HG03039 (cell line): ENCODE measurements around the gene PLEKHA1.

Source experiments
- ATAC-seq: cut with Tn5 transposase; IDR thresholded peaks from one replicate; pipeline ENCODE4 v1.9.1; 2021; ENCODE audit warnings: mild to moderate bottlenecking, moderate library complexity; ENCODE audit not compliant: unreplicated experiment

Gene PLEKHA1

GRCh38 chr10:122375679-122376160 is 1.2 kb downstream of the PLEKHA1 start:
- ATAC-seq: no peak

GRCh38 chr10:122376364-122376961 is 2.0 kb downstream of the PLEKHA1 start:
- no peak for ATAC-seq

GRCh38 chr10:122379041-122379440 is 4.5 kb downstream of the PLEKHA1 start:
- ATAC-seq: no peak

- ATAC-seq: no peak
These were observed 5.0 kb downstream of the PLEKHA1 start for GRCh38 chr10:122379537-122379936.

- no peak for ATAC-seq
These were observed 6.2 kb downstream of the PLEKHA1 start for GRCh38 chr10:122380703-122381102.

GRCh38 chr10:122381680-122382079 is 7.2 kb downstream of the PLEKHA1 start:
- no peak for ATAC-seq

- no peak for ATAC-seq
These were observed 12.0 kb downstream of the PLEKHA1 start for GRCh38 chr10:122386514-122386913.

- no peak for ATAC-seq
These were observed 13.1 kb downstream of the PLEKHA1 start for GRCh38 chr10:122387572-122387971.

- ATAC-seq: no peak
These were observed 13.9 kb downstream of the PLEKHA1 start for GRCh38 chr10:122388287-122388997.

- ATAC-seq: no peak
These were observed 15.8 kb downstream of the PLEKHA1 start for GRCh38 chr10:122390271-122390670.

GRCh38 chr10:122390679-122391078 is 16.2 kb downstream of the PLEKHA1 start:
- ATAC-seq: no peak

- no peak for ATAC-seq
These were observed 17.4 kb downstream of the PLEKHA1 start for GRCh38 chr10:122391875-122392274.

GRCh38 chr10:122392835-122393234 is 18.3 kb downstream of the PLEKHA1 start:
- ATAC-seq: no peak

- ATAC-seq: no peak
These were observed 18.8 kb downstream of the PLEKHA1 start for GRCh38 chr10:122393288-122393687.

GRCh38 chr10:122402548-122403131 is 28.1 kb downstream of the PLEKHA1 start:
- no peak for ATAC-seq

- ATAC-seq: no peak
These were observed 30.1 kb downstream of the PLEKHA1 start for GRCh38 chr10:122404576-122404975.

GRCh38 chr10:122407375-122408125 is 33.0 kb downstream of the PLEKHA1 start:
- ATAC-seq: no peak

- no peak for ATAC-seq
These were observed 38.8 kb downstream of the PLEKHA1 start for GRCh38 chr10:122413327-122413726.

GRCh38 chr10:122417667-122418066 is 43.2 kb downstream of the PLEKHA1 start:
- ATAC-seq: no peak

GRCh38 chr10:122419016-122419415 is 44.5 kb downstream of the PLEKHA1 start:
- ATAC-seq: no peak

GRCh38 chr10:122419876-122420623 is 45.5 kb downstream of the PLEKHA1 start:
- no peak for ATAC-seq
